H9 (cell line): ENCODE results near the gene HSPB1. TPM values are rescaled to one million over a fixed set of nuclear protein-coding genes. Genes with fewer than 3 reads are reported as not detected.
A peak's percentile ranks its signal among the peaks of the same experiment; 100 is the strongest.

Experiments used
- DNase-seq: peaks from one replicate; pipeline ENCODE4 v3.0.0-alpha.2; 2017
- H2AFZ ChIP-seq: one replicate; pipeline ENCODE4 v1.6.1; 2013; ENCODE audit warnings: mild to moderate bottlenecking, low read length, control low read depth, moderate library complexity
- H2AK5ac ChIP-seq: 2 replicates; pipeline ENCODE4 v1.6.1; 2013; ENCODE audit warnings: low read length, control low read depth, mixed read lengths; ENCODE audit not compliant: insufficient read length
- H2BK120ac ChIP-seq: one replicate; pipeline ENCODE4 v1.6.1; 2013; ENCODE audit warnings: low read depth, mild to moderate bottlenecking, low read length, control low read depth, inconsistent platforms; ENCODE audit not compliant: poor library complexity, severe bottlenecking
- H2BK12ac ChIP-seq: 2 replicates; pipeline ENCODE4 v1.6.1; 2013; ENCODE audit warnings: low read length, control low read depth, mixed read lengths, low read depth; ENCODE audit not compliant: insufficient read length
- H2BK15ac ChIP-seq: 2 replicates; pipeline ENCODE4 v1.6.1; 2013; ENCODE audit warnings: low read depth, low read length, control low read depth
- H2BK20ac ChIP-seq: one replicate; pipeline ENCODE4 v1.6.1; 2013; ENCODE audit warnings: low read depth, mild to moderate bottlenecking, low read length, control low read depth, inconsistent platforms; ENCODE audit not compliant: poor library complexity, severe bottlenecking
- H2BK5ac ChIP-seq: 2 replicates; pipeline ENCODE4 v1.6.1; 2013; ENCODE audit warnings: low read length, control low read depth, mixed read lengths; ENCODE audit not compliant: insufficient read length
- H3K14ac ChIP-seq: 2 replicates; pipeline ENCODE4 v1.6.1; 2013; ENCODE audit warnings: low read length, control low read depth; ENCODE audit not compliant: insufficient read depth
- H3K18ac ChIP-seq: 2 replicates; pipeline ENCODE4 v1.6.1; 2013; ENCODE audit warnings: low read depth, mild to moderate bottlenecking, mixed read lengths, low read length, control low read depth; ENCODE audit not compliant: insufficient read length
- H3K23ac ChIP-seq: 2 replicates; pipeline ENCODE4 v1.6.1; 2013; ENCODE audit warnings: low read length, control low read depth, mixed read lengths, low read depth; ENCODE audit not compliant: insufficient read length
- H3K23me2 ChIP-seq: 2 replicates; pipeline ENCODE4 v1.6.1; 2013; ENCODE audit warnings: low read depth, mild to moderate bottlenecking, mixed read lengths, low read length, control low read depth; ENCODE audit not compliant: insufficient read length, poor library complexity, severe bottlenecking
- H3K27ac ChIP-seq: 2 replicates; pipeline ENCODE4 v1.5.1; 2013; ENCODE audit warnings: low read length, control low read depth, mixed read lengths, low read depth; ENCODE audit not compliant: insufficient read length
- H3K27me3 ChIP-seq: 2 replicates; pipeline ENCODE4 v1.6.1; 2013; ENCODE audit warnings: low read length, control low read depth, inconsistent platforms; ENCODE audit not compliant: insufficient read depth
- H3K4ac ChIP-seq: 2 replicates; pipeline ENCODE4 v1.6.1; 2013; ENCODE audit warnings: low read depth, mild to moderate bottlenecking, control low read depth, inconsistent platforms, low read length, moderate library complexity
- H3K4me1 ChIP-seq: 2 replicates; pipeline ENCODE4 v1.6.1; 2013; ENCODE audit warnings: low read length, control low read depth, inconsistent platforms; ENCODE audit not compliant: insufficient read depth
- H3K4me2 ChIP-seq: 2 replicates; pipeline ENCODE4 v1.6.1; 2013; ENCODE audit warnings: low read length, control low read depth, mixed read lengths; ENCODE audit not compliant: insufficient read length, insufficient read depth
- H3K56ac ChIP-seq: 2 replicates; pipeline ENCODE4 v1.6.1; 2013; ENCODE audit warnings: low read depth, mild to moderate bottlenecking, mixed read lengths, low read length, control low read depth; ENCODE audit not compliant: insufficient read length
- H3K79me1 ChIP-seq: 2 replicates; pipeline ENCODE4 v1.6.1; 2013; ENCODE audit warnings: low read depth, mild to moderate bottlenecking, moderate library complexity, low read length, control low read depth, inconsistent platforms; ENCODE audit not compliant: insufficient read depth, poor library complexity, severe bottlenecking
- H3K79me2 ChIP-seq: 2 replicates; pipeline ENCODE4 v1.6.1; 2013; ENCODE audit warnings: low read length, control low read depth, inconsistent platforms; ENCODE audit not compliant: insufficient read depth
- H3K9ac ChIP-seq: 2 replicates; pipeline ENCODE4 v1.6.1; 2013; ENCODE audit warnings: low read length, control low read depth, mixed read lengths; ENCODE audit not compliant: insufficient read length; ENCODE audit errors: extremely low read depth
- H3K9me3 ChIP-seq: one replicate; pipeline ENCODE4 v1.6.1; 2013; ENCODE audit warnings: low read depth, low read length, inconsistent platforms; ENCODE audit not compliant: control insufficient read depth
- H3T11ph ChIP-seq: one replicate; pipeline ENCODE4 v1.6.1; 2013; ENCODE audit warnings: mild to moderate bottlenecking, low read length, control low read depth, inconsistent platforms
- H4K20me1 ChIP-seq: one replicate; pipeline ENCODE4 v1.6.1; 2013; ENCODE audit not compliant: control insufficient read depth, insufficient read length, insufficient read depth
- H4K5ac ChIP-seq: 2 replicates; pipeline ENCODE4 v1.6.1; 2013; ENCODE audit warnings: low read depth, mild to moderate bottlenecking, mixed read lengths, low read length, control low read depth; ENCODE audit not compliant: insufficient read length
- H4K8ac ChIP-seq: replicated peaks from 2 replicates; pipeline ENCODE4 v1.6.1; 2013; ENCODE audit warnings: low read length, control low read depth, mixed read lengths, low read depth; ENCODE audit not compliant: insufficient read length
- H4K91ac ChIP-seq: 2 replicates; pipeline ENCODE4 v1.6.1; 2013; ENCODE audit warnings: low read depth, mild to moderate bottlenecking, moderate library complexity, mixed read lengths, low read length, control low read depth; ENCODE audit not compliant: insufficient read length
- H3K27ac Mint-ChIP-seq, 3 experiments: 2 replicates in 2 of 3; 3 replicates in 1 of 3; pipeline ENCODE4 v1.8.0; 2020 to 2021; ENCODE audit warnings: mixed read lengths in 3 of 3, mild to moderate bottlenecking in 1 of 3, moderate library complexity in 1 of 3
- H3K27me3 Mint-ChIP-seq: 2 replicates; pipeline ENCODE4 v1.8.0; 2021; ENCODE audit warnings: low read depth, mild to moderate bottlenecking, moderate library complexity, mixed read lengths
- H3K36me3 Mint-ChIP-seq, 3 experiments: 2 replicates in 2 of 3; 3 replicates in 1 of 3; pipeline ENCODE4 v1.8.0; 2020 to 2021; ENCODE audit warnings: low read depth in 3 of 3, mixed read lengths in 3 of 3; ENCODE audit not compliant: insufficient read depth in 1 of 3
- H3K4me1 Mint-ChIP-seq, 2 experiments: 2 replicates each; pipeline ENCODE4 v1.8.0; 2020; ENCODE audit warnings: mixed read lengths in 2 of 2
- H3K4me3 Mint-ChIP-seq, 2 experiments: 2 replicates in 1 of 2; 3 replicates in 1 of 2; pipeline ENCODE4 v1.8.0; 2020 to 2021; ENCODE audit warnings: mild to moderate bottlenecking in 2 of 2, mixed read lengths in 2 of 2, moderate library complexity in 1 of 2
- H3K9me3 Mint-ChIP-seq, 2 experiments: 2 replicates in 1 of 2; 3 replicates in 1 of 2; pipeline ENCODE4 v1.8.0; 2020; ENCODE audit warnings: mild to moderate bottlenecking in 2 of 2, mixed read lengths in 2 of 2, moderate library complexity in 1 of 2
- WGBS: extraction: QIAGEN DNeasy Blood & Tissue Kit; methylation state at CpG from one replicate; pipeline ENCODE4 v1.1.7; 2013; ENCODE audit warnings: missing lambda C conversion rate, low lambda C conversion rate, mixed read lengths; ENCODE audit not compliant: insufficient read length; ENCODE audit errors: extremely low coverage; 5-methylcytosine and 5-hydroxymethylcytosine counted together
- total RNA-seq: library from RNA; stranded (reverse); gene quantifications from 2 replicates; pipeline ENCODE4 v1.2.1, GENCODE V29; 2021
- TF ChIP-seq, protein P1 (sequence below): fragments of 200-600 bp; sonication (generic); conservative IDR thresholded peaks from 3 replicates; pipeline ENCODE4 v1.8.0; 2021; ENCODE audit warnings: antibody characterized with exemption, mild to moderate bottlenecking

The HSPB1 gene
- total RNA-seq, 1 experiment from 2014 or later: 186 TPM

DNA sequence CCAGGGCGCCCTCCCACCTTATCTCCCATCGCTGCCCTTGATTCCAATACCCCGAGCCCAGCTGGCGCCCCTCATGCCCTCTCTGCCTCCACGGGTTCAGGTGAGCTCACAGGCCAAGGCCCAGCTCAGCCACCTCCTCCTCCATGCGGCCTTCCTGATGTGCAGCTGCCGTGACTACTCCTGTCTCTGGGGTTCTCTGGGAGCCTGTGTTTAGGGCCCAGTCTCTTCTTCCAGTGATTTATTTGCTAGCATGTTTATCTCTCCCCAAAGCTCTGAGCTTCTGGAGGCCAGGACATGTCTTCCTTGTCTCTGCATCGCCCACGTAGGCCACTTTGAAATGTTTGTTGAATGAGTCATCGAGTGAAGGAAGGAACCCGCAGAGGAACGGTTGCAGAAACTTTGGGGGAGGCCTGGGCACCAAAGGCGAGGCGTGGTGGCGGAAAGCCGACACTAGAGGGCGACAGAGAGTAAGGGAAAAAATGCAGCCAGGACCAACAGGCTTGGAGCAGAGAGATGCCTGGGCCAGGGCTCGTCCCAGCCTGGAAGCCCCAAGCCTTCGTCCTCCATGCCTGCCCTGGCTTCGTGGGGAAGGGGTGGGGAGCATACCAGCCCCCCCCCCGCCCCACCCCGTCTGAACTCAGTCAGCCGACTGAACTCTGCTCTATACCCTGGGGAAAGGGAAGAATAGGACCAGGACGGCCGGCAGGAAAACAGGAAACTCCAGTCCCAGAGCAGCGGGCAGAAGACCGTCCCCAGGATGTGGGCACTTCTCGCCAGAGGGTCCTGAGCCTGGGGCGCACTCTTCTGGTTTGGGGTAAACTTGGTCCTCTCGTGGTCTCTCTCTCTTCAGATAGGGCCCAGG, 10.9 kb upstream of the HSPB1 start:
- no peaks in the 10 kb centered on the region; a peak in 1 of 5 replicates for H3K9me3 Mint-ChIP-seq
- H4K5ac ChIP-seq: no peak overlapping the region
- peaks cover 4% of the 10 kb centered on the region; the same call in 1 of the 2 replicates for H3K4me1 ChIP-seq
- H2BK20ac ChIP-seq: peak overlapping the region; percentile 6
- peak overlapping the region; percentile 69 for H2BK12ac ChIP-seq
- H3K4me3 Mint-ChIP-seq: peak overlapping the region in 1 of 2 experiments; percentile 26; a peak in 2 of 5 replicates
- no peak overlapping the region for H3T11ph ChIP-seq
- H4K8ac ChIP-seq: no peak overlapping the region
- no CpG with 5 or more reads among the region's 30 CpGs for WGBS
- peak overlapping the region; percentile 14 for H3K27ac ChIP-seq
- no peak overlapping the region for H3K4ac ChIP-seq
- H3K27ac Mint-ChIP-seq: peak overlapping the region; percentile 28 to 92 (median 81); a peak in 5 of 7 replicates
- peak; percentile 97 for DNase-seq
- no peak overlapping the region for H3K4me2 ChIP-seq
- no peak overlapping the region for H2BK120ac ChIP-seq
- peak overlapping the region; percentile 83 for H3K18ac ChIP-seq
- no peaks in the 10 kb centered on the region for H3K79me1 ChIP-seq
- no peak overlapping the region for H2BK5ac ChIP-seq
- H3K23me2 ChIP-seq: no peaks in the 10 kb centered on the region
- H3K23ac ChIP-seq: no peak overlapping the region
- no peaks in the 10 kb centered on the region for H3K27me3 ChIP-seq
- TF ChIP-seq, protein P1, sequence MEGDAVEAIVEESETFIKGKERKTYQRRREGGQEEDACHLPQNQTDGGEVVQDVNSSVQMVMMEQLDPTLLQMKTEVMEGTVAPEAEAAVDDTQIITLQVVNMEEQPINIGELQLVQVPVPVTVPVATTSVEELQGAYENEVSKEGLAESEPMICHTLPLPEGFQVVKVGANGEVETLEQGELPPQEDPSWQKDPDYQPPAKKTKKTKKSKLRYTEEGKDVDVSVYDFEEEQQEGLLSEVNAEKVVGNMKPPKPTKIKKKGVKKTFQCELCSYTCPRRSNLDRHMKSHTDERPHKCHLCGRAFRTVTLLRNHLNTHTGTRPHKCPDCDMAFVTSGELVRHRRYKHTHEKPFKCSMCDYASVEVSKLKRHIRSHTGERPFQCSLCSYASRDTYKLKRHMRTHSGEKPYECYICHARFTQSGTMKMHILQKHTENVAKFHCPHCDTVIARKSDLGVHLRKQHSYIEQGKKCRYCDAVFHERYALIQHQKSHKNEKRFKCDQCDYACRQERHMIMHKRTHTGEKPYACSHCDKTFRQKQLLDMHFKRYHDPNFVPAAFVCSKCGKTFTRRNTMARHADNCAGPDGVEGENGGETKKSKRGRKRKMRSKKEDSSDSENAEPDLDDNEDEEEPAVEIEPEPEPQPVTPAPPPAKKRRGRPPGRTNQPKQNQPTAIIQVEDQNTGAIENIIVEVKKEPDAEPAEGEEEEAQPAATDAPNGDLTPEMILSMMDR: peak; percentile 99
- peaks cover 25 to 39% of the 10 kb centered on the region in 2 experiments for H3K4me1 Mint-ChIP-seq
- H2BK15ac ChIP-seq: no peak overlapping the region; the same call in 1 of the 2 replicates
- peaks cover 5% of the 10 kb centered on the region for H3K27me3 Mint-ChIP-seq
- no peaks in the 10 kb centered on the region for H3K9me3 ChIP-seq
- H3K9ac ChIP-seq: no peak overlapping the region
- H2AK5ac ChIP-seq: no peak overlapping the region
- peaks cover 0 to 2% (median 0%) of the 10 kb centered on the region in 3 experiments; a peak in 2 of 7 replicates for H3K36me3 Mint-ChIP-seq
- no peak overlapping the region for H3K56ac ChIP-seq
- peak overlapping the region; percentile 72 for H4K91ac ChIP-seq
- H3K14ac ChIP-seq: peak overlapping the region; percentile 32
- no peaks in the 10 kb centered on the region for H4K20me1 ChIP-seq
- no peak overlapping the region for H2AFZ ChIP-seq
- no peaks in the 10 kb centered on the region for H3K79me2 ChIP-seq
